HG02884 (cell line): ENCODE measurements around the gene COPS2.
"Not testable (repeated sequence)": the region's sequence is repeated elsewhere in the genome, so short reads cannot be mapped to it uniquely, and the experiment has no call there.

Experiments used
- ATAC-seq: cut with Tn5 transposase; IDR thresholded peaks from one replicate; pipeline ENCODE4 v1.9.1; 2021; ENCODE audit warnings: mild to moderate bottlenecking, moderate library complexity; ENCODE audit not compliant: unreplicated experiment

Gene COPS2

GRCh38 chr15:49155110-49155833 lies at the start of gene COPS2:
COPS2 (minus strand) TSS chr15:49155599; CDS start chr15:49155578, 21 bp downstream.
- ATAC-seq, result peak; percentile 86

GRCh38 chr15:49200347-49200746 lies 44.9 kb upstream of the COPS2 start:
- no peak for ATAC-seq

DNA sequence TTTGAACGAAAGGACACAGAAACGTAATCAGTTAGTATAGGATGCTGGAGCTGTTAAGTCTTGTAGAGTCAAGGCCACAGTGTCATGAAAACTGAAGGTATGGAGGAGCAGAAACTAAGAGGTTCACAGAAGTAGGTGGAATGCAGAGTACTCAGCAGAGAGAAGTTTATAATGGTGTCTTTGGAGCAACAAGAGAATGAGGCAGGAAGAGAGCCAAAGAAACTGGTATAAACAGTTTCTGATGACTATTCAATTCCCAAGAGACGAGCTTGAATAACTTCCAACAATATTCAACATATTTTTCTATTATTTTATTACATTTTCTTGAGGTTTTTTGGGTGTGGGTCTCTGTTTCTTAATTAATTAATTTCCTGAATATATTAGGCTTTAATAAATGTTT lies 44.3 kb upstream of the COPS2 start:
- ATAC-seq, result no peak

GRCh38 chr15:49196856-49197255 lies 41.5 kb upstream of the COPS2 start:
- ATAC-seq, result no peak

DNA sequence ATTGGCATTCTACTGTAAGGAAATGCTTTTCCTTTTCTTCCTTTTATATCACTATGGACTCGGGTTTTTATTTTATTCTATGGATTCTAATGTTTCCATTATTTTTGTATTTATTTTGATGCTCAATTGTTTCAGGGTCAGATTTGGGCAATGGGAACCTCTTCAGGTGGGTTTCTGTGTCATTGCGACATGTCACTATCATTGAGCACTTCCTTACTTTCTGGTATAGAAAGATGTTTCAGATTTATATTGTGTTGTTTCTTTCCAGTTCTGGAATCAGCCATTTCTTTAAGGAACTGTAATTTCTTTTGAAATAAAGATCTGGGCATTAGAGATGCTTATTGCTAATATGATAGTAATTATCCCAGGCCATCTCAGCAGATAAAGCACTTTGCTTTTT lies 36.5 kb upstream of the COPS2 start:
- no peak for ATAC-seq

DNA sequence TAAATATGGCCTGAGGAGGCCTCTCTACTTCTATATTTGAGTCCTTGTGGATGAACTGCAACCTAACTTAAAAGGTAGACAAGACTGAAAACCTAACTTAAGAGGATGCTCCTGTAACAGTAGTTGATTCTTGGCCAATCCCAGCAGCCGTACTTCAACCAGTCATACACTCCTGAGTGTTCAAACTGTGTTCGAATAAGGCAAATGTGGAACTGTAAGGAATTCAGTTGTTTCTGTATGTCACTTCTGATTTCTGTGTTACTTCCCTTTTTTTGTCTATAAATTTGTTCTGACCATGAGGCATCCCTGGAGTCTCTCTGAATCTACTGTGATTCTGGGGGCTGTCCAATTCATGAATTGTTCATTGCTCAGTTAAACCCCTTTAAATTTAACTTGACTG lies 35.2 kb upstream of the COPS2 start:
- ATAC-seq, result no peak

GRCh38 chr15:49189631-49190030 lies 34.2 kb upstream of the COPS2 start:
- ATAC-seq, result no peak

GRCh38 chr15:49188933-49189332 lies 33.5 kb upstream of the COPS2 start:
- no peak for ATAC-seq

- no peak for ATAC-seq
Measured at GRCh38 chr15:49187549-49188245, 32.3 kb upstream of the COPS2 start.

GRCh38 chr15:49185473-49185872 lies 30.1 kb upstream of the COPS2 start:
- no peak for ATAC-seq

- not testable (repeated sequence) for ATAC-seq
Measured at GRCh38 chr15:49183741-49184140, 28.3 kb upstream of the COPS2 start.

- ATAC-seq, result no peak
Measured at GRCh38 chr15:49182128-49182527, 26.7 kb upstream of the COPS2 start.

GRCh38 chr15:49179433-49180190 lies 24.2 kb upstream of the COPS2 start:
- ATAC-seq, result no peak

- ATAC-seq, result no peak
Measured at GRCh38 chr15:49178497-49178896, 23.1 kb upstream of the COPS2 start.

- ATAC-seq, result not testable (repeated sequence)
Measured at GRCh38 chr15:49175582-49176397, 20.4 kb upstream of the COPS2 start.

DNA sequence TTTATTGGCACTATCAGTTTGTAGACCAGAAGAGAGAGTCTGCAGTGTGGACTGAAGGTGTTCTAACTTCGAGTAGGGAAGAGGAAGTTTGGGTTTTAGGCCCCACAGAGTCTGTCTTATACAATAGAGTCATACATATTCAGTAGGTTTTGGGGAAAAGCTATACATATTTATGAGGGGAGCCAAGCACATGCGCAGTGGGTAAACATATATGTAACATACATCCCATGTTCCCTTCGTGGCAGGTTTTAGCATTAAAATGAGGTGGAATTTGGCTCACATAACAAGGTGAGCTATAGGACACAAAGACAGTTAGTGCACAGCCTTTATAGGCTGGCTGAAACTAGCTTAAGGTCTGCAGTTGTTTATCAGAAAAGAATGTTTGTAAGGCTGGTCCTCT lies 19.5 kb upstream of the COPS2 start:
- no peak for ATAC-seq

DNA sequence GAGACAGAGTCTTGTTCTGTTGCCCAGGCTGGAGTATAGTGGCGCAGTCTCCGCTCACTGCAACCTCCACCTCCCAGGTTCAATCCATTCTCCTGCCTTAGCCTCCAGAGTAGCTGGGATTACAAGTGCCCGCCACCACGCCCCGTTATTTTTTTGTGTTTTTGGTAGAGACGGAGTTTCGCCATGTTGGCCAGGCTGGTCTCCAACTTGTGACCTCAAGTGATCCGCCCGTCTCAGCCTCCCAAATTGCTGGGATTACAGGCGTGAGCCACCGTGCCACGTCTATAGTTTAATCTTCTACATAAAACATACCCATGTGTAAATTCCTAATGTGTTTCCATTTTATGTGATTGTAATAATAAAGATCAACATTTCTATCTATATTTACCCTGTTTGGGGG lies 16.4 kb upstream of the COPS2 start:
- no peak for ATAC-seq

DNA sequence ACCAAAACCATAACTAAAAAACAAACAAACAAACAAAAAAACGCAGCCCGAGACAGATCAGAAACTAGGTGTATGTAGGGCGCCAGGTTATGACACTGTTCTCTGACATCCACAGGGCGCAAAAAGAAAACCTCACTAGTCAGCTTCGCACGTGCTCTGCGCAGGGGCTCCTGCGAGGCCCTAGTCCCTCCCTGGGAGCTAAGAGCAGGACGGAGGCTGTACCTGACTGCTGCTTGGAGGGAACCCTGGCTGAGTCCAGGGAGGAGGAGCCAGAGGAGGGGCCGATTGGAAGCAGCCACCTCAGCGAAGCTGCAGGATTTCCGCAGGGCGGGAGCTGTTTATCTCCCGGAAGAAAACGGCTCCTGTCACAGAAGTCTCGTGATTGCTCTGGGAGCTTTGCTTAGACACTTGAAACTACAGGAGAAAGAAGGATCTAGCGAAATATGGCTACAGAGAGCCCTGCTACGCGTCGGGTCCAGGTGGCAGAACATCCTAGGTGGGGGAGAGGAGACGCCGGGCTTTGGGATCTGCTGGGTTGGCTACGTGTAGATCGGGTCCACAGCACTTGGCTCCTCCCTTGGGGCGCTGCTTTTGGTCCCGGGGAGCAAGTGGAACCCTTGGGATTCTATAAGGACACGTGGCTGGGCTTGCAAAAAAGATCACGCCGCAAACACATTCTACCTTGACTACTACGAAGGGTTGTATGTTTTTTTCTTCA lies 14.6 kb upstream of the COPS2 start, which contains the start of gene GALK2:
GALK2 (plus strand) TSS at position 368 of the 718 bp plus-strand sequence; CDS start at position 444, 76 bp downstream.
- peak; percentile 93 for ATAC-seq

DNA sequence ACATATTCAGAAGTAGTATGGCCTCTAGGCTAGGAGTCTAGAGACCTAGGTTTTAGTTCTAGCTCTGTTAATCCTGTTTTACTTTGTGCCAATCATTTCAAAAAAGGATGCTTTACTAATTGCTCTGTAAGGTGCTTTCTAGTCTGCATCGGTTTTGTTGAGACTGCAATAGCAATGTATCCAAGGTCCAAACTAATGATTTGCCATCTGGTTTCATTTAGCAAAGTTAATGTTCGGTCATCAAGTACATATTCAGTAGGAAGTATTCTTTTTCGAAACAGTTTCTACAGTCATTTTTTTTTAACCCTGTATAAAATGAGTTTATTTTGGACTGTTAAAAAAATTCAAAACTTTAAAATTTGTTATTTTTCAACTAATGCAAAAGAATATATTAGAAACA lies 12.6 kb upstream of the COPS2 start:
- ATAC-seq, result no peak

- ATAC-seq, result no peak
Measured at GRCh38 chr15:49164865-49165264, 9.5 kb upstream of the COPS2 start.
